C1 segment of cervical spinal cord (tissue), 14 donors: ENCODE measurements around the gene CEACAM20.
"Not testable (repeated sequence)": the region's sequence is repeated elsewhere in the genome, so short reads cannot be mapped to it uniquely, and the experiment has no call there.

Experiments
- DNase-seq, 14 donors: peaks; one replicate each; lab custom pipeline; 2025; lab: John Stamatoyannopoulos, UW

Gene CEACAM20

DNA sequence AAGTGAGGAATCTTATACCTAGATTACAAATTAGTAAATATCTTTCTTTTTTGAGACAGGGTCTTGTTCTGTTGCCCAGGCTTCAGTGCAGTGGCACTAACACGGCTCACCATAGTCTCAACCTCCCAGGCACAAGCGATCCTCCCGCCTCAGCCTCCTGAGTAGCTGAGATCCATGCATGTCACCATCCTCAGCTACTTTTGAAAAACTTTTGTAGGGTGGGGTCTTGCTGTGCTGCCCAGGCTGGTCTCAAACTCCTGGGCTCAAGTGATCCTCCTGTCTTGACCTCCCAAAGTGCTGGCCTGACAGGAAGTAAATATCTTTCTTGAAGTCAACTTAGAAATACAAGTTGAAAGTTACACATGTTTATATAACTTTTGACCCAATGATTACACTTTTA, 20.0 kb upstream of the CEACAM20 start:
- no peak for DNase-seq

- DNase-seq = no peak
Measured at GRCh38 chr19:44548736-44549135, 19.3 kb upstream of the CEACAM20 start.

GRCh38 chr19:44544031-44544430, 14.6 kb upstream of the CEACAM20 start:
- no peak for DNase-seq

GRCh38 chr19:44542671-44543070, 13.2 kb upstream of the CEACAM20 start:
- no peak for DNase-seq

GRCh38 chr19:44540736-44541135, 11.3 kb upstream of the CEACAM20 start:
- no peak for DNase-seq

GRCh38 chr19:44539991-44540390, 10.5 kb upstream of the CEACAM20 start:
- DNase-seq = no peak

DNA sequence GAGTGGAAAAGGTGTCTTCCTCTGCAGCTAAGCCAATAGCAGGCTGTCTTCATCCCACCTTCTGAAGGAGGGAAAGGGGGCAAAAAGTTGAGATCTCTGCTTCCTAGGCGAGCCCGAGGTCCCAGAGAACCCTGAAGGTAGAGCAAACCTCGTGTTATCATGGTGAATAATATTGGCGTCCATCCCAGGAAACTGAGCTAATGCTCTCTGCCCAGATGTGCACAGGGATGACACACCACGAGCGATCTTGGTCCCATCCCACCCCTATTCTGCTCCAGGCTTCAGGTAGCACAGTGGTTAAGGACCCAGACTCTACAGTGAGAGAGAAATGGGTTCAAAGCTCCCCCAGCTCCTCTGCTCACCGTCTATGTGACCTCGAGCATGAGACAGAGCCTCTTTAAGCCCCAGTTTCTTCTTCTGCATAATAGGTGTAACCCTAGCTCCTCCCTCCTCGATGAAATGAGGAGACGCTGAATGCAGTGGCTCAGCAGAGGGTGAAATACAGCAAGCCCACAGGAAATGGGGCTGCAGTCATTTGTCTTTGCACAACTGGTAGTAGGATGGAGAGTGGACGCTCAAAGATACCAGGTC, 9.9 kb upstream of the CEACAM20 start:
- no peak for DNase-seq

- not testable (repeated sequence) for DNase-seq
Measured at GRCh38 chr19:44535361-44535760, 5.9 kb upstream of the CEACAM20 start.

DNA sequence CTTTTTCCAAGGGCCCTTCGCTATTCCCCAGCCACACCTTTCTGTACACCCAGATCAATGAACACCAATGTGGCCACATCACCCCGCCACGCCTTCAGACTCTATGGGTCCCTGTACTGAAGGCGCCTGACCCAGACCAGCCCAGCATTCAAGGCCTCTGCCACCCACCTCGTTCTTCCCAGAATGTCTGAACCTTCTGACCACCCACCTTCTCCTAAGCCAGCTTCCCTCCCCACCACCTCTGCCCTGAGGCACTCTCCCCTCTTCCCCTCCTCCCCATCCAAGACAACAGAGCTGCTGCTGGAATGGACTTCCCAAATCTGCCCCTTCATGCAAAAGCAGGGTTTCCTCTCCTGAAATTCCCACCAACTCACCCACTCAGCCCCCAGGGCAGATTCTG, 3.3 kb upstream of the CEACAM20 start:
- DNase-seq = no peak

DNA sequence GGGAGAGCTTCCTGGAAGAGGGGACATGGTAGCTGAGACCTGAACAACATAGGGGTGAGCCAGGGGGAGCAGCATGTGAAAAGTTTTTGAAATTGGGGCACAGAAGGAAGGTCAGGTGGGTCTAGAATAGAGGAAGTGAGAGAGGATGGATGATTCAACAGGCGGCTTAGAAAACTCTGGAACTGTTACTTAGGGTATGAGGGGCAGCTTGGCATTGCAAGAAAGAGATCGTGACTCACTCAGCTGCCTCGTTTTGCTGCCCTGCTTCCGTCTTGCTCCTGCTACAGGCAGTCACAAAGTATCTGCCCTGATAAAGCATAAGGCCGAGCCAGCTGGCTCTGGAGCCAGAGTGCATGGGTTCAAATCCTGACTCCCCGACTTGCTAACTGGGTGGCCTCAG, 1.3 kb upstream of the CEACAM20 start:
- no peak for DNase-seq

DNA sequence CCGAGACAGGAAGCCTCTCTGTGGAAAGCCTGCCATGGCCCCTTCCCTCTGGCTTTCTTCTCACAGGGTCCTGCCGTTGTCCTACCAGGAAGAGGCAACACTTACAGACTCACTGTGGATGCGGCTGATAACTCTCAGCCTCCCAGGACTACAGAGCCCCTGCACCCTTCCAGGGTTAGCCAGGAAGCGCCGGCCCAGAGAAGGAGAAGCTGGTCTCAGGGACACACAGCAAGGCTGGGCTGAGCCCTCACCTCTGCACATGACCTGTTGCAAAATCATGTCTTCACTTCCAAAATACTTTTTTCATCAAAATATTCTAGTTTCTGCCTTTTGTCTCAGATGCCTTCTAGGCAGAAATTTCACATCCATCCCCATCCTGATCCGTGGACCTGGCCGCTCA, 1.9 kb downstream of the CEACAM20 start:
- no peak for DNase-seq

DNA sequence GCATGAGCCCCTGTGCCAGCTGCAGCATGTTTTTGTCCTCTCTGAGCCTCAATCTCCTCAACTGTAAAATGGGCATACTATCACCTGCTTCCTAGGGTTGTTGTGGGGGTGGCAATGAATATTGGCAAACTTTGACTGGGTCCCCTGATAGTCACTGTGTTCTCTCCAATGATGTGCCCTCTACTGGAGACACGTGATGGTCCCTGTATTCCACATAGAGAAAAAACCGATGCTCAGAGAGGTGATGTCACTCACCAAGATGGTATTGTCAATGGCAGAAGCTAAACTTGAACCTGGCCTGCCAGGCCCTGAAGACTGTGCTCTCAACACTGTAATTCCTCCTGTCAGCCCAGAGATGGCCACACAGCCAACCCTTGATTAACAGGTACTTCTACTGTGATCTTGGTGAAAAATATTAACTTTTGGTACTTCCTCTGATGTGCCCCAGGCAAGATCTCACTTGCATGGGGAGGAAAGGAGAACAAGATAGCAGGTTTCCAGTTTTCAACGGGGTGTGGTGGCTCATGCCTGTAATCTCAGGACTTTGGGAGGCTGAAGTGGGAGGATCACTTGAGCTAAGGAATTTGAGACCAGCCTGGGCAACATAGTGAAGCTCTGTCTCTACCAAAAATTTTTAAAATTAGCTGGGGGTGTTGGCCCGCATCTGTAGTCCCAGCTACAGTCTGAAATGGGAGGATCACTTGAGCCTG, 3.6 kb downstream of the CEACAM20 start:
- no peak for DNase-seq

GRCh38 chr19:44521370-44521769, 8.1 kb downstream of the CEACAM20 start:
- no peak for DNase-seq

GRCh38 chr19:44517146-44517545, 12.3 kb downstream of the CEACAM20 start:
- no peak for DNase-seq

DNA sequence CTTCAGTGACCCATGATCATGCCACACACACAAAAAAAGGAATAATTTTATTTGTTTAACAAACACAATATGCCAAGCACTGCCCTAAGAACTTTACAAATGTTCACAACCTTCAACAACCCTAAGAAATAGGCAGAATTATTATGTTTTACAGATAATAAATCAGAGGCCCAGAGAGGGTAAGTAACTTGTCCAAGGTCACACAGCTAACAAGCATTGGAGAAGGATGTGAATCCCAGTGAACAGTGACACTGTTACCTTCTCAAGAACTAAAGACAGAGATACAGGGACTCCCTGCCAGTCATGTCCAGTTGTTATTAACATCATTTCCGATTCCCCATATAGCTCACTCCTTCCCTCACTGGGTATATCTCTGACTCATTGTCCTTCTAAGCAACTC, 13.6 kb downstream of the CEACAM20 start:
- no peak for DNase-seq

DNA sequence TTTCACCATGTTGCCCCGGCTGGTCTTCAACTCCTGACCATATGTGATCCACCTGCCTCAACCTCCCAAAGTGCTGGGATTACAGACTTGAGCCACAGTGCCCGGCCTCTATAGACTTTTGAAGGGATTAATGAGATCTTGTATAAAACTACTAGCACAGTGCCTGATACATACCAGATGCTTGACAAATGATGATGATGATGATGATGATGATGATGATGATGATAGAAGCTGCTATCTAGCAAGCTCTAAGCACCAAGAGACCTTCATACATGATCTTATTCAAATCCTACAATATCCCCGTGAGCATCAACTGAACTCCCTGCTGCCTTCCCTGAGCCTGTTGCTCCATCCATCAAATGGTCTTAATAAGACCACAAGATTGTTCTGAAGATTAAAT, 14.4 kb downstream of the CEACAM20 start:
- DNase-seq = no peak

GRCh38 chr19:44512326-44513298, 16.9 kb downstream of the CEACAM20 start:
- DNase-seq = no peak

GRCh38 chr19:44509478-44509877, 20.0 kb downstream of the CEACAM20 start:
- DNase-seq = no peak

GRCh38 chr19:44499962-44500949, 29.2 kb downstream of the CEACAM20 start, which contains the start of gene ZNF180:
Gene ZNF180 (minus strand): TSS chr19:44500522. CDS start chr19:44497334, 3,188 bp downstream.
- peak; percentile 42 to 98 (median 94) for DNase-seq

GRCh38 chr19:44499559-44499958, 29.9 kb downstream of the CEACAM20 start:
- DNase-seq = no peak

GRCh38 chr19:44498988-44499387, 30.5 kb downstream of the CEACAM20 start:
- DNase-seq = no peak
